Subcutaneous adipose tissue (tissue), 4 donors: ENCODE measurements around the gene RBM43. TPM values are rescaled to one million over a fixed set of nuclear protein-coding genes. Genes with fewer than 3 reads are reported as not detected.

Source experiments
- total RNA-seq, 4 donors: library from RNA; depleted of rRNA; stranded (reverse); fragments of >200 nt; gene quantifications; one replicate each; pipeline ENCODE4 v1.1.0, GENCODE V29; 2016
- TF ChIP-seq, protein P1 (sequence below): fragments of 450-650 bp; IDR thresholded peaks from one replicate; pipeline ENCODE4 v1.5.1; 2016; ENCODE audit warnings: low read depth, mild to moderate bottlenecking, control low read depth, antibody characterized with exemption, moderate library complexity

Gene RBM43
- total RNA-seq, 4 donors from 2014 or later, result 6.4 to 12.2 (median 7.6) TPM

DNA sequence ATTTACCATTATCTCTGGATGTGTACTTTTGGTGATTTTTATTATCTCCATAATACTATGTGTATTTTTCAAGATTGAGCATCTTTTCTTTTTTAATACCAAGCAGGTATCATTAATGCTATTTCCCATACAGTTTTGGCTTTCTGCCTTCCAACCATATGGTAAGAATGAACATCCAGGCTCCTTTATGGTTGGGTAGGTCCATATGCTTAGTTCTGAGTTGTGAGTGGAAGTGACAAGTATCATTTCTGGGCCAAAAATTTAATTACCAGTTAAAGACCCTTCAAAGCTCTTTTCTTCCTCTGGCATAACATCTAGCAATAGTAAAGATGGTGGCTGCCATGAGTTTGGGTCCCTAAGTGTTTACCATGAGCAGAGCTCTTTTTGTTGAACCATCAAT, 4.3 kb upstream of the RBM43 start:
- TF ChIP-seq, protein P1, sequence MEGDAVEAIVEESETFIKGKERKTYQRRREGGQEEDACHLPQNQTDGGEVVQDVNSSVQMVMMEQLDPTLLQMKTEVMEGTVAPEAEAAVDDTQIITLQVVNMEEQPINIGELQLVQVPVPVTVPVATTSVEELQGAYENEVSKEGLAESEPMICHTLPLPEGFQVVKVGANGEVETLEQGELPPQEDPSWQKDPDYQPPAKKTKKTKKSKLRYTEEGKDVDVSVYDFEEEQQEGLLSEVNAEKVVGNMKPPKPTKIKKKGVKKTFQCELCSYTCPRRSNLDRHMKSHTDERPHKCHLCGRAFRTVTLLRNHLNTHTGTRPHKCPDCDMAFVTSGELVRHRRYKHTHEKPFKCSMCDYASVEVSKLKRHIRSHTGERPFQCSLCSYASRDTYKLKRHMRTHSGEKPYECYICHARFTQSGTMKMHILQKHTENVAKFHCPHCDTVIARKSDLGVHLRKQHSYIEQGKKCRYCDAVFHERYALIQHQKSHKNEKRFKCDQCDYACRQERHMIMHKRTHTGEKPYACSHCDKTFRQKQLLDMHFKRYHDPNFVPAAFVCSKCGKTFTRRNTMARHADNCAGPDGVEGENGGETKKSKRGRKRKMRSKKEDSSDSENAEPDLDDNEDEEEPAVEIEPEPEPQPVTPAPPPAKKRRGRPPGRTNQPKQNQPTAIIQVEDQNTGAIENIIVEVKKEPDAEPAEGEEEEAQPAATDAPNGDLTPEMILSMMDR, result no peak

DNA sequence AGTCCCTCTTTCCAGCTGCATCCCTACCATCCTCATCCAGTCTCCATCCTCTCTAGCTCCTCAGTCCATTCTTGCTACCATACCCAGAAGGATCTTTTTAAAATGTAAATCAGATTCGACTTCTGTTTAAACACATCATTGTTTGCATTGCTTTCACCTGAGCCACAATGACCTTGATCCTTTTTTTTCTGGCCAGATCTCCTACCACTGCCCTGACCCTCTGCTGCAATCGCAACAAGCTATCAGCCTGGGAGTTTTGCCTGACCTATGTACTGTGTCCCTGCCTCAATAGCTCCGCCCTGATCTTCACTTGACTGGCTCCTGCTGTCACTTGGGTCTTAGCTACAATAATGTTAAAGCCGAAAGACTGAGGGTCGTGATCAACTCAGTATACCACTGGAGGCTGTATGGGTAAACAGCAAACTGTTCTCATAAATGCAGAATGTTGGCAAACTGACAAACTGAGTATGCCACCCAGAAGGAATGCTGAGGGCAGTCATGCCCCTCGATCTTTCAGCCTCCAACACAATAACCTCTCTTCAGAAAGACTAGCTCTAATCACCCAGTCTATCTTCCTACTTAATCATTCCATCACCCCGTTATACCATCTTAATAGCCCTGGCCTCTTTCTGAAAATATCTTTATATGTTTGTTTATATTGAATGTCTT, 2.6 kb upstream of the RBM43 start:
- TF ChIP-seq, protein P1, result no peak

DNA sequence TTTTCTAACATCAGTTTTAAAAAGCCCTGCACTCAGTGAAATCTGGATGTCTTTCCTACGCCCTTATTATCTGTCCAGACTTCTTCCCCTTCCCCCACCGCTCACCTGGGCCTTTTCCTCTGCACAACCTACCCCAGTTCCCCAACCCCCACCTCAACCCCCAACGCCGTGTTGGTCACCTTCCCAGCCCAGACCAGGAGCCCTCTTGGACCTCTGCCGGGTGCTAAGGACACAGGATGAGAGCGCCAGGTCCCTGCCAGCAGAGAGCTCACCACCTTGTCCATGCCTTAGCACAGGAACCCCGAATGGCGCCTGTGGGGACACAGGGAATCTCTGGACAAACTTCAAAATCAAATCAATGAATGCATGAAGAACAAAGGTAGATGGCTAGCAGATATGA, 966 bp upstream of the RBM43 start:
- TF ChIP-seq, protein P1, result no peak

DNA sequence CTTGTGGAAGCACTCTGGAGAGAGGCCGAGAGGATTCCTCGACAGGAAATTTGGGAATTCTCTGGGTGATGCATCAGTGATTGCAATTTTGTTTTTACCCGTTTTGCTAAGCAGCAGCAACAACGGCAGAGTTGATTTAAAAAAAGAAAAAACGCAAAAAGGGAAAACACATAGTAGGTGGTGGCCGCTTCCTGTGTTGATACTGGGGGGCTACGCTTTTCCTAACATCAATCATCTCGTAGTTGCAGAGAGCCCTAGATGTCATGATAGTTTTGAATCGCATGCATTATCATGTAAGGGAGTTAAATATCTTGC, 271 bp upstream of the RBM43 start:
- TF ChIP-seq, protein P1, result no peak

DNA sequence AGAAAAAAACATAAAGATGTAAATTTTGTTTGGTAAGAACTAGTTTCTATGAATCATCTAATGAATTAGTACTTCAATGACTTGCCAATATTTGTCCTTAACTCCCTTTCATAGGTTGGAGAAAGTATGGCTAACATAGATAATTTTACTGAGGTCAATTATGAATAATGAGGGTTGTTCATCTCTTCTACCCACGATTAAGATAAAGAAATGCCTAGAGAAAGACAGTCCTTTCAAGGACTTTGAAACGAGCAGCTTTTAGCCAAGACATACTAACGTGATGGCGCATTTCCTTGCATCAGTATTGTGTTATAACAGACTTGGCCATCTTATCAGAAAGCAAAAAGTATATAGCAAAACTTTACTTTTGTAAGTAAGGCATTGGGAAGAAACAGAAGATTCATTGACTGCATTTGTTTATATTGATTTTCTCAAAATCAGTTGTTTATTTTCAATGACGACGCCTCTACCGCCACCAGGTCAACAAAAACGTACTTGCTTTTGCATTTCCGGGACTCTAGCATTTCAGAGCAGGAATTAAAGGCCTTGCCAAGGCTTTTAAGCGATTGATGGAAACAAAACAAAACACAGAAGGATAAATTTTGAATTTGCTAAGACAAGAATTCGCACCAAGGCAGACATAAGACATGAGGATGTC, 961 bp downstream of the RBM43 start:
- TF ChIP-seq, protein P1, result no peak

DNA sequence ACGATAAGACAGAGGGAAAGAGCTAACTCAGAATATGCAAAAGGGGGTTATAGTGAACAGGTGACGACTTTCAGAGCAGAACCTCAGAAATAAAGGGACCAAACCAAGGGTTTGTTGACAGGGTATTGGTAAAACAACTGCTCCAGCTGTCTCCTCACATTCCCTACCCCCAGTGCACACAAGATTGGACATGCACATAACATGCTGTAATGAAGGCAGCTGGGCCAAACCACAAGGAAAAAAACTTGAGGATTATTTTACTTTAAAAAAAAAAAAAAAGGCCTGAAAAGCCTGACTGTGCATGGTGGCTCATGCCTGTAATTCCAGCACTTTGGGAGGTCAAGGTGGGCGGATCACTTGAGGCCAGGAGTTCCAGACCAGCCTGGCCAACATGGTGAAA, 3.5 kb downstream of the RBM43 start:
- TF ChIP-seq, protein P1, result no peak

DNA sequence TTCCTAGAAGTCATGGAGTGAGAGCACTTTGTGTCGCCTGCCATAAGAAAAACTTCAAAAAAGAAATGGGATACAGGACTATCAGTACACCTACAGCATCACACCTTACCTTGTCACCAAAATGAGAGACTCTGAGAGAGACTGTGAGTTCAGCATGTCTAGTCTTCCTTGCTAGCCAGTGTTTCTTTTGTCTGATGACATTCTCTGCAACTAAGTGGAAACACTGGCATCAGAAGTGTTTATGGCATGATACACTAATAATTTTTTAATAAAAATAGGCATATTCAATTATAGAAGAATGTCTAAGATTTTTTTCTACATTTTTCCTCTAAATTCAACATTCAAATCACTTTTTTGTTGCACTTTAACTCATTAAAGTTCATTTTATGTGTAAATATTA, 9.0 kb downstream of the RBM43 start:
- TF ChIP-seq, protein P1, result no peak
